Measurements from ENCODE around the gene PTPRR. TPM values are rescaled to one million over a fixed set of nuclear protein-coding genes. Genes with fewer than 3 reads are reported as not detected.

PTPRR gene
- polyA plus RNA-seq, 1 of the 3 experiments (the other 2 are of a cell fraction) = 1.4 TPM

DNA sequence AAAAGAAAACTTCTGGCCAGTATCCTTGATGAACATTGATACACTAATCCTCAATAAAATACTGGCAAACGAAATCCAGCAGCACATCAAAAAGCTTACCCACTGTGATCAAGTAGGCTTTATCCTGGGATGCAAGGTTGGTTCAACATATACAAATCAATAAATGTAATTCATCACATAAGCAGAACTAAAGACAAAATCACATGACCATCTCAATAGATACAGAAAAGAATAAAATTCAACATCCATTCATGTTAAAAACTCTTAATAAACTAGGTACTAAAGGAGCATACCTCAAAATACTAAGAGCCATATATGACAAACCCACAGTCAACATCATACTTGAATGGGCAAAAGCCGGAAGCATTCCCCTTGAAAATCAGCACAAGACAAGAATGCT lies 211.5 kb downstream of the PTPRR start:
- no peak overlapping the region for H3K4me2 ChIP-seq
- H3K9ac ChIP-seq = no peak overlapping the region
- H3K4me1 ChIP-seq (ENCODE audit: control insufficient read depth in 1 of 2, insufficient read depth in 2 of 2, low read depth in 1 of 2, low read length in 1 of 2) = no peaks in the 10 kb centered on the region
- ChIA-PET CTCF (interaction anchor here (1.3 to 1.9 kb wide), 2 partner anchors 10 kb away, joined by 3 to 4 read pairs; no protein-coding TSS in a partner anchor), POLR2A (no interaction called here)
- no peaks in the 10 kb centered on the region for H4K20me1 ChIP-seq (ENCODE audit: insufficient read depth)
- TF ChIP-seq TAF1 (IDR thresholded peaks at IDR 0.05; ENCODE audit: borderline replicate concordance, low read depth, low read length) = no peak
- TF ChIP-seq RAD21 (IDR thresholded peaks at IDR 0.05; ENCODE audit: low read length) = no peak
- TF ChIP-seq, protein P1, sequence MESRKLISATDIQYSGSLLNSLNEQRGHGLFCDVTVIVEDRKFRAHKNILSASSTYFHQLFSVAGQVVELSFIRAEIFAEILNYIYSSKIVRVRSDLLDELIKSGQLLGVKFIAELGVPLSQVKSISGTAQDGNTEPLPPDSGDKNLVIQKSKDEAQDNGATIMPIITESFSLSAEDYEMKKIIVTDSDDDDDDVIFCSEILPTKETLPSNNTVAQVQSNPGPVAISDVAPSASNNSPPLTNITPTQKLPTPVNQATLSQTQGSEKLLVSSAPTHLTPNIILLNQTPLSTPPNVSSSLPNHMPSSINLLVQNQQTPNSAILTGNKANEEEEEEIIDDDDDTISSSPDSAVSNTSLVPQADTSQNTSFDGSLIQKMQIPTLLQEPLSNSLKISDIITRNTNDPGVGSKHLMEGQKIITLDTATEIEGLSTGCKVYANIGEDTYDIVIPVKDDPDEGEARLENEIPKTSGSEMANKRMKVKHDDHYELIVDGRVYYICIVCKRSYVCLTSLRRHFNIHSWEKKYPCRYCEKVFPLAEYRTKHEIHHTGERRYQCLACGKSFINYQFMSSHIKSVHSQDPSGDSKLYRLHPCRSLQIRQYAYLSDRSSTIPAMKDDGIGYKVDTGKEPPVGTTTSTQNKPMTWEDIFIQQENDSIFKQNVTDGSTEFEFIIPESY (IDR thresholded peaks at IDR 0.05; ENCODE audit: borderline replicate concordance, low read depth) = no peak
- TF ChIP-seq, protein P2, sequence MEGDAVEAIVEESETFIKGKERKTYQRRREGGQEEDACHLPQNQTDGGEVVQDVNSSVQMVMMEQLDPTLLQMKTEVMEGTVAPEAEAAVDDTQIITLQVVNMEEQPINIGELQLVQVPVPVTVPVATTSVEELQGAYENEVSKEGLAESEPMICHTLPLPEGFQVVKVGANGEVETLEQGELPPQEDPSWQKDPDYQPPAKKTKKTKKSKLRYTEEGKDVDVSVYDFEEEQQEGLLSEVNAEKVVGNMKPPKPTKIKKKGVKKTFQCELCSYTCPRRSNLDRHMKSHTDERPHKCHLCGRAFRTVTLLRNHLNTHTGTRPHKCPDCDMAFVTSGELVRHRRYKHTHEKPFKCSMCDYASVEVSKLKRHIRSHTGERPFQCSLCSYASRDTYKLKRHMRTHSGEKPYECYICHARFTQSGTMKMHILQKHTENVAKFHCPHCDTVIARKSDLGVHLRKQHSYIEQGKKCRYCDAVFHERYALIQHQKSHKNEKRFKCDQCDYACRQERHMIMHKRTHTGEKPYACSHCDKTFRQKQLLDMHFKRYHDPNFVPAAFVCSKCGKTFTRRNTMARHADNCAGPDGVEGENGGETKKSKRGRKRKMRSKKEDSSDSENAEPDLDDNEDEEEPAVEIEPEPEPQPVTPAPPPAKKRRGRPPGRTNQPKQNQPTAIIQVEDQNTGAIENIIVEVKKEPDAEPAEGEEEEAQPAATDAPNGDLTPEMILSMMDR (IDR thresholded peaks at IDR 0.05) = no peak
- no peak for TF ChIP-seq GABPA (IDR thresholded peaks at IDR 0.05; ENCODE audit: low read depth)
- TF ChIP-seq RXRA (IDR thresholded peaks at IDR 0.05; ENCODE audit: borderline replicate concordance, low read depth) = no peak
- H2AFZ ChIP-seq (ENCODE audit: low read depth) = no peak overlapping the region
- H3K27ac ChIP-seq (ENCODE audit: low read depth in 2 of 2, low read length in 1 of 2) = no peak overlapping the region
- H3F3A ChIP-seq (replicated peaks; ENCODE audit: insufficient read depth) = no peaks in the 10 kb centered on the region
- no peak for DNase-seq
- H3K4me3 ChIP-seq (ENCODE audit: low read depth in 2 of 2, low read length in 1 of 2) = no peak overlapping the region
- no peaks in the 10 kb centered on the region for H3K79me2 ChIP-seq (ENCODE audit: insufficient read depth)
- 0 out of 2 replicates have a peak, but pooled peaks cover 4% of the 10 kb centered on the region for H3K9me2 ChIP-seq
- 57% methylated on average over 2 of the region's 2 CpGs for WGBS (ENCODE audit: low lambda C conversion rate)
- H3K9me3 ChIP-seq = no peaks in the 10 kb centered on the region
- H3K27me3 ChIP-seq (ENCODE audit: insufficient read depth) = no peaks in the 10 kb centered on the region
- no peaks in the 10 kb centered on the region for H3K36me3 ChIP-seq (replicated peaks in 1 of 2; ENCODE audit: control insufficient read depth in 1 of 2, insufficient read depth in 2 of 2, low read length in 1 of 2)

DNA sequence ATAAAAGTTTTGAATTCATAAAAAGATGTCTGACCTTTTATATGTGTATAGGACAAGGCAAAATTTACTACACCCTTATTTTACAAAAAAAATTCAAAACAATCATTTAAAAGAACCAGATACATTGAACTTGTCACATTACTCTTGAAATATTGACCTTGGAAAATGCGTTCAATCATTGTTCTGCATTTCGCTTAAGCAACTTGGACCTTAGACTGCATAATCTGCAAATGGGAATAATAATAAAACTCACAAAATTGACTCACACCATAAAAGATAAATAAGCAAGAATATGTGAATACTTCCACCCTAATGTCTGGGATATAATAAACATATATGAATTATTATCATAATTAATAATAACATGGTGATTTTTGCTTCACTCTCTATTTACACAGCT lies 213.9 kb downstream of the PTPRR start:
- no peak overlapping the region for H3K4me2 ChIP-seq
- H2AFZ ChIP-seq (ENCODE audit: low read depth) = no peak overlapping the region
- no peaks in the 10 kb centered on the region for H3K9me3 ChIP-seq
- H3F3A ChIP-seq (replicated peaks; ENCODE audit: insufficient read depth) = no peaks in the 10 kb centered on the region
- no peak overlapping the region for H3K4me3 ChIP-seq (ENCODE audit: low read depth in 2 of 2, low read length in 1 of 2)
- H3K9ac ChIP-seq = no peak overlapping the region
- no peaks in the 10 kb centered on the region for H3K36me3 ChIP-seq (replicated peaks in 1 of 2; ENCODE audit: control insufficient read depth in 1 of 2, insufficient read depth in 2 of 2, low read length in 1 of 2)
- ChIA-PET POLR2A (no interaction called here), CTCF (no interaction called here)
- no peak overlapping the region for H3K27ac ChIP-seq (ENCODE audit: low read depth in 2 of 2, low read length in 1 of 2)
- H3K4me1 ChIP-seq (ENCODE audit: control insufficient read depth in 1 of 2, insufficient read depth in 2 of 2, low read depth in 1 of 2, low read length in 1 of 2) = no peaks in the 10 kb centered on the region
- H3K79me2 ChIP-seq (ENCODE audit: insufficient read depth) = no peaks in the 10 kb centered on the region
- H4K20me1 ChIP-seq (ENCODE audit: insufficient read depth) = no peaks in the 10 kb centered on the region
- no peaks in the 10 kb centered on the region for H3K27me3 ChIP-seq (ENCODE audit: insufficient read depth)
- 0 out of 2 replicates have a peak, but pooled peaks cover 4% of the 10 kb centered on the region for H3K9me2 ChIP-seq
- DNase-seq = no peak
- 95% methylated on average over 2 of the region's 2 CpGs for WGBS (ENCODE audit: low lambda C conversion rate)
- TF ChIP-seq RFX5 (IDR thresholded peaks at IDR 0.05; ENCODE audit: low read length) (no peak), RXRA (IDR thresholded peaks at IDR 0.05; ENCODE audit: borderline replicate concordance, low read depth) (no peak), FOSL2 (IDR thresholded peaks at IDR 0.05; ENCODE audit: borderline replicate concordance, low read depth) (no peak), NFIC (IDR thresholded peaks at IDR 0.05; ENCODE audit: borderline replicate concordance) (no peak), EP300 (IDR thresholded peaks at IDR 0.05; ENCODE audit: borderline replicate concordance in 1 of 2, low read depth in 1 of 2, low read length in 1 of 2) (no peak), SMC3 (IDR thresholded peaks at IDR 0.05; ENCODE audit: low read depth, low read length) (no peak), MEF2A (IDR thresholded peaks at IDR 0.05; ENCODE audit: borderline replicate concordance, low read depth) (no peak), TCF12 (IDR thresholded peaks at IDR 0.05) (no peak), GATA2 (CRISPR knock-in tag; IDR thresholded peaks at IDR 0.05) (no peak), TEAD4 (IDR thresholded peaks at IDR 0.05; ENCODE audit: borderline replicate concordance, insufficient read depth) (no peak), NRF1 (IDR thresholded peaks at IDR 0.05; ENCODE audit: low read depth, low read length) (no peak), YY1 (IDR thresholded peaks at IDR 0.05; ENCODE audit: low read depth) (no peak)
- TF ChIP-seq, protein P3, sequence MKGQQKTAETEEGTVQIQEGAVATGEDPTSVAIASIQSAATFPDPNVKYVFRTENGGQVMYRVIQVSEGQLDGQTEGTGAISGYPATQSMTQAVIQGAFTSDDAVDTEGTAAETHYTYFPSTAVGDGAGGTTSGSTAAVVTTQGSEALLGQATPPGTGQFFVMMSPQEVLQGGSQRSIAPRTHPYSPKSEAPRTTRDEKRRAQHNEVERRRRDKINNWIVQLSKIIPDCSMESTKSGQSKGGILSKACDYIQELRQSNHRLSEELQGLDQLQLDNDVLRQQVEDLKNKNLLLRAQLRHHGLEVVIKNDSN (IDR thresholded peaks at IDR 0.05; ENCODE audit: borderline replicate concordance, low read depth) = no peak
- TF ChIP-seq, protein P4, sequence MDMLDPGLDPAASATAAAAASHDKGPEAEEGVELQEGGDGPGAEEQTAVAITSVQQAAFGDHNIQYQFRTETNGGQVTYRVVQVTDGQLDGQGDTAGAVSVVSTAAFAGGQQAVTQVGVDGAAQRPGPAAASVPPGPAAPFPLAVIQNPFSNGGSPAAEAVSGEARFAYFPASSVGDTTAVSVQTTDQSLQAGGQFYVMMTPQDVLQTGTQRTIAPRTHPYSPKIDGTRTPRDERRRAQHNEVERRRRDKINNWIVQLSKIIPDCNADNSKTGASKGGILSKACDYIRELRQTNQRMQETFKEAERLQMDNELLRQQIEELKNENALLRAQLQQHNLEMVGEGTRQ (IDR thresholded peaks at IDR 0.05; ENCODE audit: borderline replicate concordance, low read depth, low read length) = no peak
- TF ChIP-seq, protein P5, sequence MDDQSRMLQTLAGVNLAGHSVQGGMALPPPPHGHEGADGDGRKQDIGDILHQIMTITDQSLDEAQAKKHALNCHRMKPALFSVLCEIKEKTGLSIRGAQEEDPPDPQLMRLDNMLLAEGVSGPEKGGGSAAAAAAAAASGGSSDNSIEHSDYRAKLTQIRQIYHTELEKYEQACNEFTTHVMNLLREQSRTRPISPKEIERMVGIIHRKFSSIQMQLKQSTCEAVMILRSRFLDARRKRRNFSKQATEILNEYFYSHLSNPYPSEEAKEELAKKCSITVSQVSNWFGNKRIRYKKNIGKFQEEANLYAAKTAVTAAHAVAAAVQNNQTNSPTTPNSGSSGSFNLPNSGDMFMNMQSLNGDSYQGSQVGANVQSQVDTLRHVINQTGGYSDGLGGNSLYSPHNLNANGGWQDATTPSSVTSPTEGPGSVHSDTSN (IDR thresholded peaks at IDR 0.05) = no peak
- TF ChIP-seq, protein P1 (IDR thresholded peaks at IDR 0.05; ENCODE audit: borderline replicate concordance, low read depth) = no peak
